PFSK-1 (cell line): ENCODE results near the gene SOWAHB.

Experiments
- FOXP2 ChIP-seq: optimal IDR thresholded peaks from 2 replicates; pipeline ENCODE3; 2011; ENCODE audit warnings: borderline replicate concordance, control low read depth, inconsistent platforms; ENCODE audit not compliant: insufficient read depth; ENCODE audit errors: extremely low read length, extremely low read depth
- POLR2AphosphoS5 ChIP-seq: IDR thresholded peaks from 2 replicates; pipeline ENCODE4 v1.6.1; 2012; ENCODE audit warnings: low read depth, mild to moderate bottlenecking, control low read depth, low read length, moderate library complexity
- SIN3A ChIP-seq: IDR thresholded peaks from 2 replicates; pipeline ENCODE4 v1.6.1; 2012; ENCODE audit warnings: mild to moderate bottlenecking, low read length, moderate library complexity, borderline replicate concordance; ENCODE audit not compliant: insufficient read depth
- TAF1 ChIP-seq: IDR thresholded peaks from 2 replicates; pipeline ENCODE4 v1.6.1; 2012; ENCODE audit warnings: low read length, control low read depth, borderline replicate concordance; ENCODE audit not compliant: insufficient read depth
- TF ChIP-seq, protein P1 (sequence below), 2 experiments: IDR thresholded peaks; 2 replicates each; pipeline versions ENCODE4 v1.6.1 to v1.8.0; 2011 to 2012; ENCODE audit warnings: low read depth in 2 of 2, low read length in 2 of 2, control low read depth in 1 of 2, inconsistent platforms in 1 of 2, mild to moderate bottlenecking in 1 of 2, moderate library complexity in 1 of 2; ENCODE audit not compliant: insufficient read depth in 1 of 2

DNA sequence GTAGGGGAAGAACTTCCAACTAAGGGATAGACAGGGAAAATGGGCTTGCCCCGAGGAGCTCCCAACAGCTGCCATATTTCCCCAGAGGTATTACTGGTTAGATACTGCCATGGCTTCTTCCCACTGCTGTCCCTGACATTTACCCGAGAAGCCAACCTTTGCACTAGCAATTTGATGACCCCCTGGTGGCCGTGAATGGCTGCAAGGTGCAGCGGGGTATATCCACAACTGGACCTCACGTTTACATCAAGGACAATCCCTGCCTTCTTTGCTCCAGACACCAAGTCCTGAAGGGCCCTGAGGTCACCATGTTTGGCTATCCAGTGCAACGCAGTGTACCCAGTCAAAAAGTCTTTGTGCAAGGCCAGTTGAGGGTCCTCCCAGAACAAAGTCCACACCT is 2.3 kb downstream of the SOWAHB start:
- TF ChIP-seq, protein P1, sequence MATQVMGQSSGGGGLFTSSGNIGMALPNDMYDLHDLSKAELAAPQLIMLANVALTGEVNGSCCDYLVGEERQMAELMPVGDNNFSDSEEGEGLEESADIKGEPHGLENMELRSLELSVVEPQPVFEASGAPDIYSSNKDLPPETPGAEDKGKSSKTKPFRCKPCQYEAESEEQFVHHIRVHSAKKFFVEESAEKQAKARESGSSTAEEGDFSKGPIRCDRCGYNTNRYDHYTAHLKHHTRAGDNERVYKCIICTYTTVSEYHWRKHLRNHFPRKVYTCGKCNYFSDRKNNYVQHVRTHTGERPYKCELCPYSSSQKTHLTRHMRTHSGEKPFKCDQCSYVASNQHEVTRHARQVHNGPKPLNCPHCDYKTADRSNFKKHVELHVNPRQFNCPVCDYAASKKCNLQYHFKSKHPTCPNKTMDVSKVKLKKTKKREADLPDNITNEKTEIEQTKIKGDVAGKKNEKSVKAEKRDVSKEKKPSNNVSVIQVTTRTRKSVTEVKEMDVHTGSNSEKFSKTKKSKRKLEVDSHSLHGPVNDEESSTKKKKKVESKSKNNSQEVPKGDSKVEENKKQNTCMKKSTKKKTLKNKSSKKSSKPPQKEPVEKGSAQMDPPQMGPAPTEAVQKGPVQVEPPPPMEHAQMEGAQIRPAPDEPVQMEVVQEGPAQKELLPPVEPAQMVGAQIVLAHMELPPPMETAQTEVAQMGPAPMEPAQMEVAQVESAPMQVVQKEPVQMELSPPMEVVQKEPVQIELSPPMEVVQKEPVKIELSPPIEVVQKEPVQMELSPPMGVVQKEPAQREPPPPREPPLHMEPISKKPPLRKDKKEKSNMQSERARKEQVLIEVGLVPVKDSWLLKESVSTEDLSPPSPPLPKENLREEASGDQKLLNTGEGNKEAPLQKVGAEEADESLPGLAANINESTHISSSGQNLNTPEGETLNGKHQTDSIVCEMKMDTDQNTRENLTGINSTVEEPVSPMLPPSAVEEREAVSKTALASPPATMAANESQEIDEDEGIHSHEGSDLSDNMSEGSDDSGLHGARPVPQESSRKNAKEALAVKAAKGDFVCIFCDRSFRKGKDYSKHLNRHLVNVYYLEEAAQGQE (IDR thresholded peaks at IDR 0.05; ENCODE audit: insufficient read depth in 1 of 2, low read depth in 2 of 2, low read length in 2 of 2): no peak
- TF ChIP-seq TAF1 (no peak), POLR2AphosphoS5 (no peak), SIN3A (no peak), FOXP2 (no peak)
